Measurements from ENCODE around the gene MS4A1. TPM values are rescaled to one million over a fixed set of nuclear protein-coding genes. Genes with fewer than 3 reads are reported as not detected.

MS4A1 gene
- total and polyA plus RNA-seq, 2 of the 8 experiments (the other 6 are each of a cell fraction or from before 2014, with no cell fraction given) = not detected

DNA sequence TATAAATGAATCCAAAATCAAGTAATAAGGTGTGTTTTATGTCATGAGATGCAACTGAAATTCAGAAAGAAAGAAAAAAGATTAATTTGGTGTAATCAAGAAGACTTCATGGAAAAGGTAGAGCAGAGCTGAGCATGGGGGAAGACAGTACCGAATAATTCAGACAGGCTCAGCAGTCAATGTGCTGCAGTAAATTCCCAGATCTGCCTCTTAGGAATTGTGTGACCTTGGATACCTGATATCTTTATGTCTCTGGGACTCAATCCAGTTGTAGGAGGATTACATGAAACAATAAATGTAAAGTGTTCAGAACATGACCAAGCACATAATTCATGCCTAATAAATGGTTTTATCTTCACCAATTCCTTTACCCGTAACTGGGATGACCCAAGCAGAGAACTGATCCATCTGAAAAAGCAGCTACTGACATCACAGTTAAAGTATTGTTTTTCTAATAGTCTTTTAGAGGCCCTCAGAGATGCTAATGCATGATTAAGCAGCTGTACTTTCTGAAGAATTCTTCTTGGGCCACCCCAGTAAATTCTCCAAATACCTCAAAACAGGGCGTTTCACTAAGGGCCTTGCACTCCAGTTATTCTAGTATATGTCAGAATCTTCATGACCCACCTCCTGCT, 44.7 kb downstream of the MS4A1 start:
- Histone ChIP-seq H4K91ac (replicated peaks; ENCODE audit: insufficient read length, low read length) (peak overlapping the region; percentile 76), H3K79me2 (ENCODE audit: control insufficient read depth in 1 of 2, insufficient read depth in 2 of 2, low read length in 2 of 2) (no peaks in the 10 kb centered on the region), H3K79me1 (ENCODE audit: low read depth, low read length) (no peaks in the 10 kb centered on the region), H2BK120ac (replicated peaks; ENCODE audit: low read depth, low read length) (peak overlapping the region; percentile 52), H3K4me1 (replicated peaks in 1 of 4; ENCODE audit: control insufficient read depth in 3 of 4, insufficient read depth in 4 of 4, low read length in 3 of 4) (peaks cover 0 to 12% (median 6%) of the 10 kb centered on the region in 4 experiments; a peak in 5 of 7 replicates), H2BK20ac (ENCODE audit: low read length) (no peak overlapping the region), H3K9me3 (ENCODE audit: insufficient read depth in 2 of 2, low read depth in 1 of 2, low read length in 1 of 2) (no peaks in the 10 kb centered on the region), H3K23me2 (ENCODE audit: low read depth, low read length) (no peaks in the 10 kb centered on the region; the same call in 1 of the 2 replicates), H3K36me3 (ENCODE audit: control insufficient read depth in 2 of 4, insufficient read depth in 4 of 4, low read length in 3 of 4) (no peaks in the 10 kb centered on the region), H2AFZ (ENCODE audit: low read length) (no peak overlapping the region), H3K27ac (ENCODE audit: low read depth, low read length) (peak overlapping the region; percentile 84), H3K18ac (ENCODE audit: extremely low read depth, low read length) (no peak overlapping the region; the same call in 1 of the 2 replicates), H3K4ac (replicated peaks; ENCODE audit: insufficient read length, low read depth, low read length) (no peak overlapping the region), H2BK12ac (ENCODE audit: low read depth, low read length) (0 out of 2 replicates have a peak overlapping the region, but pooled peaks have one; percentile 10), H3K27me3 (replicated peaks in 1 of 4; ENCODE audit: control insufficient read depth in 3 of 4, extremely low read depth in 1 of 4, insufficient read depth in 3 of 4, low read length in 3 of 4) (no peaks in the 10 kb centered on the region), H4K5ac (ENCODE audit: insufficient read length, low read depth, low read length) (peak overlapping the region; percentile 73), H3K23ac (ENCODE audit: insufficient read length) (no peak overlapping the region), H2AK5ac (ENCODE audit: low read depth, low read length) (no peak overlapping the region), H2BK5ac (ENCODE audit: low read depth, low read length) (peak overlapping the region; percentile 55; the same call in 1 of the 2 replicates), H3K14ac (ENCODE audit: insufficient read length) (no peak overlapping the region), H3K4me3 (ENCODE audit: extremely low read depth in 1 of 4, insufficient read depth in 2 of 4, low read depth in 3 of 4, low read length in 4 of 4) (peak overlapping the region in 1 of 4 experiments; percentile 31; a peak in 1 of 8 replicates), H2BK15ac (ENCODE audit: low read length) (no peak overlapping the region), H4K8ac (ENCODE audit: extremely low read depth, insufficient read depth, low read length) (no peak overlapping the region), H3K4me2 (ENCODE audit: insufficient read depth in 1 of 2, low read depth in 2 of 2, low read length in 2 of 2) (peak overlapping the region; percentile 42 to 50), H3K9ac (replicated peaks in 1 of 4; ENCODE audit: extremely low read depth in 1 of 4, low read depth in 3 of 4, low read length in 3 of 4) (peak overlapping the region in 2 of 4 experiments; percentile 27 to 34; a peak in 2 of 7 replicates), H3K56ac (replicated peaks; ENCODE audit: insufficient read length, low read depth, low read length) (no peak overlapping the region), H4K20me1 (replicated peaks in 1 of 2; ENCODE audit: control insufficient read depth in 1 of 2, insufficient read depth in 2 of 2, low read length in 2 of 2) (no peaks in the 10 kb centered on the region)
- CTCF ChIA-PET (ENCODE audit: partially characterized antibody) = interaction anchor here (1.8 kb wide), 1 partner anchor 17 kb away, joined by 4 read pairs; no protein-coding TSS in a partner anchor
- WGBS, 2 experiments (ENCODE audit: extremely low coverage in 1 of 2, insufficient coverage in 1 of 2, insufficient read length in 1 of 2, insufficient replicate concordance in 2 of 2, low coverage in 1 of 2, low lambda C conversion rate in 2 of 2, missing lambda C conversion rate in 1 of 2) = 32% methylated on average over 3 of the region's 3 CpGs; no CpG with 5 or more reads in 1 of the 2 experiments
- FAIRE-seq = peak; percentile 69
- DNase-seq (ENCODE audit: low read depth in 1 of 2, low spot score in 2 of 2) = peak in 1 of 2 experiments; percentile 27
- POLR2A ChIA-PET (ENCODE audit: partially characterized antibody) = no interaction called here
- TF ChIP-seq, protein P1, sequence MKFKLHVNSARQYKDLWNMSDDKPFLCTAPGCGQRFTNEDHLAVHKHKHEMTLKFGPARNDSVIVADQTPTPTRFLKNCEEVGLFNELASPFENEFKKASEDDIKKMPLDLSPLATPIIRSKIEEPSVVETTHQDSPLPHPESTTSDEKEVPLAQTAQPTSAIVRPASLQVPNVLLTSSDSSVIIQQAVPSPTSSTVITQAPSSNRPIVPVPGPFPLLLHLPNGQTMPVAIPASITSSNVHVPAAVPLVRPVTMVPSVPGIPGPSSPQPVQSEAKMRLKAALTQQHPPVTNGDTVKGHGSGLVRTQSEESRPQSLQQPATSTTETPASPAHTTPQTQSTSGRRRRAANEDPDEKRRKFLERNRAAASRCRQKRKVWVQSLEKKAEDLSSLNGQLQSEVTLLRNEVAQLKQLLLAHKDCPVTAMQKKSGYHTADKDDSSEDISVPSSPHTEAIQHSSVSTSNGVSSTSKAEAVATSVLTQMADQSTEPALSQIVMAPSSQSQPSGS (IDR thresholded peaks at IDR 0.05; ENCODE audit: low read length) = no peak
- TF ChIP-seq EGR1 (IDR thresholded peaks at IDR 0.05; ENCODE audit: borderline replicate concordance, low read depth, low read length) = no peak
- TF ChIP-seq KDM5A (IDR thresholded peaks at IDR 0.05; ENCODE audit: low read length) = no peak
- TF ChIP-seq SRF (IDR thresholded peaks at IDR 0.05; ENCODE audit: low read depth, low read length) = no peak
- TF ChIP-seq, protein P2, sequence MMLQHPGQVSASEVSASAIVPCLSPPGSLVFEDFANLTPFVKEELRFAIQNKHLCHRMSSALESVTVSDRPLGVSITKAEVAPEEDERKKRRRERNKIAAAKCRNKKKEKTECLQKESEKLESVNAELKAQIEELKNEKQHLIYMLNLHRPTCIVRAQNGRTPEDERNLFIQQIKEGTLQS (IDR thresholded peaks at IDR 0.05; ENCODE audit: insufficient read depth, low read depth, low read length) = no peak
- TF ChIP-seq BACH1 (IDR thresholded peaks at IDR 0.05; ENCODE audit: low read length) = no peak
- no peak for TF ChIP-seq GABPA (IDR thresholded peaks at IDR 0.05; ENCODE audit: borderline replicate concordance, insufficient read depth, low read length)
- TF ChIP-seq TAF7 (optimal IDR thresholded peaks at IDR 0.05; ENCODE audit: borderline replicate concordance, low read depth, low read length) = no peak
- peak; percentile 75 for TF ChIP-seq TEAD4 (IDR thresholded peaks at IDR 0.05; ENCODE audit: low read depth, low read length)
- no peak for TF ChIP-seq CHD2 (IDR thresholded peaks at IDR 0.05; ENCODE audit: low read length)
- no peak for TF ChIP-seq SIX5 (IDR thresholded peaks at IDR 0.05; ENCODE audit: low read depth, low read length)

Data from H1 (cell line).